OCI-LY3 (cell line): ENCODE results near the gene BRD4.

ENCODE experiments used
- CTCF ChIP-seq: fragments of 200-600, 300-600 bp; sonication (generic); IDR thresholded peaks from 2 replicates; pipeline ENCODE4 v1.5.1; 2014; ENCODE audit warnings: antibody characterized with exemption, low read length, low read depth
- EZH2phosphoT487 ChIP-seq: fragments of 200-600 bp; shearing (Covaris generic); IDR thresholded peaks from 2 replicates; pipeline ENCODE4 v1.6.1; 2018; ENCODE audit warnings: antibody characterized with exemption, mixed run types, low read depth

DNA sequence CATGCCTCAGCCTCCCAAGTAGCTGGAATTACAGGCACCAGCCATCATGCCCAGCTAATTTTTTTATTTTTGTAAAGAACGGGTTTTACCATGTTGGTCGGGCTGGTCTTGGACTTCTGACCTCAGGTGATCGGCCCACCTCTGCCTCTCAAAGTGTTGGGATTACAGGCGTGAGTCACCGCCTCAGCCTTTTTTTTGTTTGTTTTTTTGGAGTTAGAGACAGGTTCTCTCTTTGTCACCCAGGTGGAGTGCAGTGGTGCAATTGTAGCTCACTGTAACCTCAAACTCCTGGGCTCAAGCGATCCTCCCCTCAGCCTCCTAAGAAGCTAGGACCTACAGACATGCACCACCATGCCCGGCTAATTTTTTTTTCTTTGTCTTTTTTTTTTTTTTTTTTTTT is 116.0 kb downstream of the BRD4 start:
- no peak for TF ChIP-seq CTCF
- no peak for TF ChIP-seq EZH2phosphoT487
